ENCODE measurements around the gene CTR9.

CTR9 gene

GRCh38 chr11:10779086-10779485, 28.0 kb downstream of the CTR9 start:
- H2BK12ac ChIP-seq (ENCODE audit: low read length in 2 of 2), result no peak overlapping the region
- peak overlapping the region in 1 of 2 experiments; percentile 56 for H3K4me3 ChIP-seq (ENCODE audit: insufficient read depth in 1 of 2, low read depth in 1 of 2, low read length in 2 of 2)
- H3K4me1 ChIP-seq (ENCODE audit: control insufficient read depth, insufficient read depth, low read depth, low read length), result no peaks in the 10 kb centered on the region
- H2AK5ac ChIP-seq (ENCODE audit: low read length, severe bottlenecking), result no peak overlapping the region
- no peaks in the 10 kb centered on the region for H3K27me3 ChIP-seq (ENCODE audit: control insufficient read depth in 1 of 2, insufficient read depth in 1 of 2, low read length in 2 of 2)
- peaks cover 11 to 18% of the 10 kb centered on the region in 2 experiments for H3K36me3 ChIP-seq (ENCODE audit: control insufficient read depth in 1 of 2, insufficient read depth in 2 of 2, low read depth in 1 of 2, low read length in 2 of 2)
- no peaks in the 10 kb centered on the region for H3K79me1 ChIP-seq (replicated peaks; ENCODE audit: low read length, poor library complexity, severe bottlenecking)
- no peak overlapping the region for H2AFZ ChIP-seq (ENCODE audit: low read depth, low read length)
- H3K4me2 ChIP-seq (ENCODE audit: low read length, poor library complexity, severe bottlenecking), result no peak overlapping the region
- H3K18ac ChIP-seq (ENCODE audit: low read depth in 1 of 2, low read length in 2 of 2), result no peak overlapping the region
- H3K27ac ChIP-seq (ENCODE audit: low read length, poor library complexity, severe bottlenecking), result peak overlapping the region; percentile 8
- H3K4ac ChIP-seq (ENCODE audit: low read depth in 1 of 2, low read length in 2 of 2), result no peak overlapping the region
- H2BK15ac ChIP-seq (ENCODE audit: low read depth, poor library complexity, severe bottlenecking), result no peak overlapping the region
- H4K91ac ChIP-seq (ENCODE audit: low read length), result no peak overlapping the region
- H3K14ac ChIP-seq (ENCODE audit: low read length in 2 of 2), result no peak overlapping the region
- no peak overlapping the region for H4K8ac ChIP-seq (ENCODE audit: low read length)
- H2BK120ac ChIP-seq (ENCODE audit: low read depth, low read length), result no peak overlapping the region
- peak overlapping the region; percentile 90 for H3K9ac ChIP-seq (ENCODE audit: low read length)
- no CpG with 5 or more reads among the region's 1 CpG for WGBS
- H3K23ac ChIP-seq (ENCODE audit: low read length in 2 of 2), result no peak overlapping the region
- DNase-seq, result no peak
- no peak overlapping the region for H2BK5ac ChIP-seq (ENCODE audit: low read depth, low read length, poor library complexity, severe bottlenecking)
- no peaks in the 10 kb centered on the region for H3K9me3 ChIP-seq (ENCODE audit: control insufficient read depth, low read length)

- Histone ChIP-seq H4K8ac (ENCODE audit: low read length) (no peak overlapping the region), H2BK12ac (ENCODE audit: low read length in 2 of 2) (no peak overlapping the region), H2AK5ac (ENCODE audit: low read length, severe bottlenecking) (no peak overlapping the region), H4K91ac (ENCODE audit: low read length) (no peak overlapping the region), H3K27ac (ENCODE audit: low read length, poor library complexity, severe bottlenecking) (no peak overlapping the region), H3K18ac (ENCODE audit: low read depth in 1 of 2, low read length in 2 of 2) (no peak overlapping the region), H3K4me1 (ENCODE audit: control insufficient read depth, insufficient read depth, low read depth, low read length) (no peaks in the 10 kb centered on the region), H3K27me3 (ENCODE audit: control insufficient read depth in 1 of 2, insufficient read depth in 1 of 2, low read length in 2 of 2) (no peaks in the 10 kb centered on the region), H2BK5ac (ENCODE audit: low read depth, low read length, poor library complexity, severe bottlenecking) (no peak overlapping the region), H2AFZ (ENCODE audit: low read depth, low read length) (no peak overlapping the region), H3K9ac (ENCODE audit: low read length) (peak overlapping the region; percentile 35), H3K4me3 (ENCODE audit: insufficient read depth in 1 of 2, low read depth in 1 of 2, low read length in 2 of 2) (no peak overlapping the region), H3K14ac (ENCODE audit: low read length in 2 of 2) (no peak overlapping the region), H3K79me1 (replicated peaks; ENCODE audit: low read length, poor library complexity, severe bottlenecking) (no peaks in the 10 kb centered on the region), H2BK15ac (ENCODE audit: low read depth, poor library complexity, severe bottlenecking) (no peak overlapping the region), H3K4me2 (ENCODE audit: low read length, poor library complexity, severe bottlenecking) (no peak overlapping the region), H3K23ac (ENCODE audit: low read length in 2 of 2) (no peak overlapping the region), H3K36me3 (ENCODE audit: control insufficient read depth in 1 of 2, insufficient read depth in 2 of 2, low read depth in 1 of 2, low read length in 2 of 2) (peaks cover 11 to 15% of the 10 kb centered on the region in 2 experiments), H3K9me3 (ENCODE audit: control insufficient read depth, low read length) (no peaks in the 10 kb centered on the region), H3K4ac (ENCODE audit: low read depth in 1 of 2, low read length in 2 of 2) (no peak overlapping the region), H2BK120ac (ENCODE audit: low read depth, low read length) (no peak overlapping the region)
- WGBS, result 96% methylated on average over 2 of the region's 2 CpGs
- no peak for DNase-seq
Measured at GRCh38 chr11:10780040-10780439, 29.0 kb downstream of the CTR9 start.

- Histone ChIP-seq H3K14ac (ENCODE audit: low read length in 2 of 2) (no peak overlapping the region), H2BK120ac (ENCODE audit: low read depth, low read length) (no peak overlapping the region), H2AK5ac (ENCODE audit: low read length, severe bottlenecking) (no peak overlapping the region), H2AFZ (ENCODE audit: low read depth, low read length) (no peak overlapping the region), H4K91ac (ENCODE audit: low read length) (no peak overlapping the region), H3K18ac (ENCODE audit: low read depth in 1 of 2, low read length in 2 of 2) (peak overlapping the region in 1 of 2 experiments; percentile 46), H3K36me3 (ENCODE audit: control insufficient read depth in 1 of 2, insufficient read depth in 2 of 2, low read depth in 1 of 2, low read length in 2 of 2) (peaks cover 4 to 5% of the 10 kb centered on the region in 2 experiments), H3K23ac (ENCODE audit: low read length in 2 of 2) (no peak overlapping the region), H3K27me3 (ENCODE audit: control insufficient read depth in 1 of 2, insufficient read depth in 1 of 2, low read length in 2 of 2) (no peaks in the 10 kb centered on the region), H3K4me2 (ENCODE audit: low read length, poor library complexity, severe bottlenecking) (no peak overlapping the region), H2BK5ac (ENCODE audit: low read depth, low read length, poor library complexity, severe bottlenecking) (no peak overlapping the region), H2BK15ac (ENCODE audit: low read depth, poor library complexity, severe bottlenecking) (no peak overlapping the region), H3K4ac (ENCODE audit: low read depth in 1 of 2, low read length in 2 of 2) (no peak overlapping the region), H3K4me3 (ENCODE audit: insufficient read depth in 1 of 2, low read depth in 1 of 2, low read length in 2 of 2) (no peak overlapping the region), H3K27ac (ENCODE audit: low read length, poor library complexity, severe bottlenecking) (no peak overlapping the region), H3K79me1 (replicated peaks; ENCODE audit: low read length, poor library complexity, severe bottlenecking) (no peaks in the 10 kb centered on the region), H3K4me1 (ENCODE audit: control insufficient read depth, insufficient read depth, low read depth, low read length) (no peaks in the 10 kb centered on the region), H2BK12ac (ENCODE audit: low read length in 2 of 2) (no peak overlapping the region), H3K9me3 (ENCODE audit: control insufficient read depth, low read length) (no peaks in the 10 kb centered on the region), H4K8ac (ENCODE audit: low read length) (no peak overlapping the region), H3K9ac (ENCODE audit: low read length) (no peak overlapping the region)
- 20% methylated on average over 9 of the region's 10 CpGs for WGBS
- DNase-seq, result peak; percentile 23
Measured at GRCh38 chr11:10784232-10785145, 33.4 kb downstream of the CTR9 start.

- WGBS, result 69% methylated on average over 3 of the region's 4 CpGs
- Histone ChIP-seq H3K4me3 (ENCODE audit: insufficient read depth in 1 of 2, low read depth in 1 of 2, low read length in 2 of 2) (no peak overlapping the region), H3K14ac (ENCODE audit: low read length in 2 of 2) (no peak overlapping the region), H2AFZ (ENCODE audit: low read depth, low read length) (no peak overlapping the region), H3K4me2 (ENCODE audit: low read length, poor library complexity, severe bottlenecking) (no peak overlapping the region), H4K91ac (ENCODE audit: low read length) (no peak overlapping the region), H3K23ac (ENCODE audit: low read length in 2 of 2) (no peak overlapping the region), H2BK15ac (ENCODE audit: low read depth, poor library complexity, severe bottlenecking) (no peak overlapping the region), H3K36me3 (ENCODE audit: control insufficient read depth in 1 of 2, insufficient read depth in 2 of 2, low read depth in 1 of 2, low read length in 2 of 2) (peaks cover 3% of the 10 kb centered on the region in 2 experiments), H2BK5ac (ENCODE audit: low read depth, low read length, poor library complexity, severe bottlenecking) (no peak overlapping the region), H3K18ac (ENCODE audit: low read depth in 1 of 2, low read length in 2 of 2) (no peak overlapping the region), H3K4ac (ENCODE audit: low read depth in 1 of 2, low read length in 2 of 2) (no peak overlapping the region), H3K9me3 (ENCODE audit: control insufficient read depth, low read length) (no peaks in the 10 kb centered on the region), H3K79me1 (replicated peaks; ENCODE audit: low read length, poor library complexity, severe bottlenecking) (no peaks in the 10 kb centered on the region), H2AK5ac (ENCODE audit: low read length, severe bottlenecking) (no peak overlapping the region), H3K4me1 (ENCODE audit: control insufficient read depth, insufficient read depth, low read depth, low read length) (no peaks in the 10 kb centered on the region), H2BK120ac (ENCODE audit: low read depth, low read length) (no peak overlapping the region), H3K27me3 (ENCODE audit: control insufficient read depth in 1 of 2, insufficient read depth in 1 of 2, low read length in 2 of 2) (no peaks in the 10 kb centered on the region), H2BK12ac (ENCODE audit: low read length in 2 of 2) (no peak overlapping the region), H3K9ac (ENCODE audit: low read length) (no peak overlapping the region), H4K8ac (ENCODE audit: low read length) (no peak overlapping the region), H3K27ac (ENCODE audit: low read length, poor library complexity, severe bottlenecking) (no peak overlapping the region)
- no peak for DNase-seq
Measured at GRCh38 chr11:10785146-10785474, 34.1 kb downstream of the CTR9 start.

Data from mesenchymal stem cell (in vitro differentiated cells and primary cell).